Fibroblast of skin of scalp (primary cell): ENCODE data around the gene ADAMTS7.
A peak's percentile ranks its signal among the peaks of the same experiment; 100 is the strongest.
"Not testable (repeated sequence)": the region's sequence is repeated elsewhere in the genome, so short reads cannot be mapped to it uniquely, and the experiment has no call there.

ENCODE experiments used
- DNase-seq: peaks from one replicate; pipeline ENCODE4 v3.0.0-alpha.2; 2013

Gene ADAMTS7

GRCh38 chr15:78752492-78753358 lies 58.5 kb downstream of the ADAMTS7 start:
- DNase-seq = no peak

DNA sequence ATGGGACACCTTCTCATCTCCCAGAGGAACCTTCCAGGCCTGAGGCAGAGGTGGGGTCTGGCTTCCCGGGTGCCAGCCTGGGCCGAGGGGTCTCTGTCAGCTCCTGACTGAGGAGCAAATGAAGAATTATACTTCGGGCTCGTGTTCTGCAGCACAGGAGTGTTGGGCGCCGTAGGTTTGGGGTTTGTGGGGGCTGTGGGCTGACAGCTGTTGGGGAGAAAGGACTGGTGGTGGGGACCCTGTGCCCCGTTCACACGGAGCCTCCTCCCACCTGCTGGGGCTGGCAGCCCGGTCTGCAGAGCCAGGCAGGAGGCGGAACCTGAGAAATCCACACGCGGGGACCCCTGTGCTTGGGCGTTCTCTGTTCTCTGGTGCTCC lies 59.7 kb downstream of the ADAMTS7 start:
- DNase-seq = no peak

DNA sequence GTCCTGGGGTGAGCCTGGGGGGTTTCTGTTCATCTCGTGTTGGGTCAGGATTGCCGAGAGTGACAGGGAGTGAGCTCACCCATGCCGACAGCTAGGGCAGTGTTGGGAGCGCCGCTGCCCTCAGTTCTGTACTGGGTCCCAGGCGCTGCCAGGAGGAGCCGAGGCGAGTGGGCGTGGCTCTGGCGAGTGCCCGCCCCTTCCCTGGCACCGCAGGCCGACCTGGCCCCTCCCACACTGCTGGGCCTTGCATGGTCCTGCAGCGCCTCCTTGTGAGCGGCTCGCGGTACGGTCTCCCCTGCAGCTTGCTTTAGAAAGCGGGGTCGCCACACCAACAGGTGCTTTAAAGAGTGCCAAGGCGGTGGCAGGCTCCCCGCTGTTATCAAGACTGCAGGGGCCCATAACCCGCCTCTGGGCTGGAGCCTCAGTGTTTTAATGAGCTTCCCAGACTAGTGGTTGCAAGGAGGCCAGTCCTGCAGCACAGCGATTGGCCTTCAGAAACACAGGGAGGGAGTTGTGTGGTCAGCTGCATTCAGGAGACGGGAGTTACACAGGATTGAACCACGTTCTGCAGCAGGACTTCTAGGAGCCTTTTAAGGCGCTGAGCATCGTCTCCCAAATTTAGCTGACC lies 60.2 kb downstream of the ADAMTS7 start:
- peak; percentile 88 for DNase-seq

GRCh38 chr15:78750566-78750965 lies 60.7 kb downstream of the ADAMTS7 start:
- DNase-seq = no peak

DNA sequence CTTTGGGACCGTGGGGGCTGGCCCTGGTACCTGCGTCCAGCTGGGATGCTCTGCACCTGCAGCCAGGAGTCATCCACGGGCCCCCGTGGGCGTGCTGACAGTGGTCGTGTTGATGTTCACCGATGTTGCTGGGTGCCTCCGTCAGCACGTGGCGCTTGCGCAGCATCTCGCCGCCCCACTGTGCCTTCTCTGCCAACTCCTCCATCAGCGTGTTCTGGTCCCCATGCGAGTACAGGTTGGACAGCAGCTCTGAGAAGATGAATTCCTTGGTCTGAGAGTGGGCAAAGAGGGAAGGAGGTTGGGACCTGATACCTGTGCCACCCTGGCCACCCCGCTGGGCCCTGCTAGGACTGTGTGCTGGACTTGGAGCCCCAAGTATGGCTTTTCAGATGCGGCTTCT lies 61.4 kb downstream of the ADAMTS7 start:
- no peak for DNase-seq

- not testable (repeated sequence) for DNase-seq
Measured at GRCh38 chr15:78747877-78748276, 63.4 kb downstream of the ADAMTS7 start.

- DNase-seq = not testable (repeated sequence)
Measured at GRCh38 chr15:78741674-78742073, 69.6 kb downstream of the ADAMTS7 start.

GRCh38 chr15:78740904-78741274 lies 70.4 kb downstream of the ADAMTS7 start:
- no peak for DNase-seq

DNA sequence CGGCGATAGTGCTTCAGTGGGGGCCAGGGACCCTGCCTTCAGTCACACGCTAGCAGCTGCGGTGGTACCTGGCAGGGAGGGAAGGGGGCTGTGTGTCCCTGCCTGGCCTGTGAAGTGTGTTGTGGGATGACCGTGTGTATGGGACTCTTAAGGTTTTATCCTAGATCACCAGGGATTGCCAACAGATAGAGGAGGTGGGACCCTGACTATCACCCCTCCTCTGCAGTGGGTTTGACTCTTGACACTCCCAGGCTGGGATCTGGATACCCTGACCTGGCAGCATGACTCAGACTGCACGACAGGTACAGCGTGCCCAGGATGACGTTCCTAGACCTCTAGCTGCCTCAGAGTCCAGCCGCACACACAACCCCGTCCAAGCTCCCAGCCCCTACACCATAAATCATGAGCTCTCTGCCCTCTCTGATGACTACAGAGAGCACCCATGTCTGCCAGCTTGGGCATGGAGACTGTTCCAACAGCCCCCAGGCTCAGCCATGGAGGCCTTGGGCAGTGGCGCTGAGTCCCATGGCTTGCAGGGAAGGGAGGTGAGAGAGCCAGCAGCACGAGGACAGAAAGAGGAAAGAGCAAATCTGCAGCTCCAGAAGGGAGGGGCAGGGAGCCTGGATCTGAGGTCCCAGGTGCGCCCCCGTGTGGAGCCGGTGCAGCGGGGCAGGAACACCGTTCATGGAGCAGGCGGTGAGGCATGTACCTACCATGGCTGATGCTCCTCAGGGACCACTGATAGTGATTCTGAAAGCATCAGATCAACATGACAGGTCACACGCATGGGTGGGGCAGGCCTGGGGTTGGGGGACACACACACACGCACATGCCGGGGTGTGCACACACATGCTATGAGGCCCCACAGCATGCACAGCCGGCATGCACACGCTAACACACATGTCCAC lies 71.0 kb downstream of the ADAMTS7 start:
- DNase-seq = peak; percentile 49

DNA sequence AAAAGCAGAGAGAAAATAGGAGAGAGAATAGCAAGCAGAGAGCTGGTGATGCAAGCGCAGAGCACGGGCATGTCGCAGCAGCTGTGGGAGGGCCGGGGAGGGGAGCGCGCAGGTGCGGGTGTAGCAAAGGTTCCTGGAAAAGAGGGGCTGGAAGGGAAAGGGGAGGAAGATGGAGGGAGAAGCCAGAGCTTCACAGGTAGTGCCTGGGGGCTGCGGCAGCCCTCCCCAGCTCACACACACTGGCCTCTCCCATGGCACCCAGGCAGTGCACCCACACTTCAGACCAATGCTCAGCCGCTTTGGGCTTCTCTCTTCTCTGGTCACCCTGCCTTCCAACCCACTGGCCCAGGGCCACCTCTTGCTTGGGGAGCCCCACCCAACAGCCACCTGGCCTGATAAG lies 72.1 kb downstream of the ADAMTS7 start:
- DNase-seq = no peak

DNA sequence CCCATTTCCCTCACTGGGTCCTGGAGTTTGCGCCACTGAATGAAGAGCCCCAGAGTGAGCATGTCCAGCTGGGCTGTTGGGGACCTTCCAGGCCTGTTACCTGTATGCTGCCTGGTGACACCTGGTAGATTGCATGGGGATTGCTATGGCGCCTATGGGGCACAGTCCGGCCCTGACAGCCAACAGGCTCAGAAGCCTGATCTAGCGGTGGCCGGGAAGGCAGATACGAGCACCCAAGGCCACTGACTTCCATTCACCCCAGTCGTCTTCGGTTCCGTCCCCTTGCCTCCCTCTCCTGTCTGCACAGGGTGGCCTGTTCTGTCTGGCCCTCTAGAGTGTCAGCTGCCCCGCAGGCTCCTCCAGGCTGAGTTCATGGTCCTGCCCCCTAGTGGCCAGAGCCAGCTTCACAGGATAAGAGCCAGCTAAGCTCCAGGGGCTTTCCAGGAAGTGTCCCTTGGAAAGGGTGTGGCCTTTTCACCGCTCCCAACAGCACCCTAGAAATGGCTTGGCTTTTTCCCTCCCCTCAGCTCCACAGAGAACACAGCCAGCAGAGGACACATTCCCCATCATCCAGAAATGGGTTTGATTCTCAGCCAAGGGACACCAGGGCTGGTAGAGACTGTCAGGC lies 73.2 kb downstream of the ADAMTS7 start:
- peak; percentile 31 for DNase-seq

DNA sequence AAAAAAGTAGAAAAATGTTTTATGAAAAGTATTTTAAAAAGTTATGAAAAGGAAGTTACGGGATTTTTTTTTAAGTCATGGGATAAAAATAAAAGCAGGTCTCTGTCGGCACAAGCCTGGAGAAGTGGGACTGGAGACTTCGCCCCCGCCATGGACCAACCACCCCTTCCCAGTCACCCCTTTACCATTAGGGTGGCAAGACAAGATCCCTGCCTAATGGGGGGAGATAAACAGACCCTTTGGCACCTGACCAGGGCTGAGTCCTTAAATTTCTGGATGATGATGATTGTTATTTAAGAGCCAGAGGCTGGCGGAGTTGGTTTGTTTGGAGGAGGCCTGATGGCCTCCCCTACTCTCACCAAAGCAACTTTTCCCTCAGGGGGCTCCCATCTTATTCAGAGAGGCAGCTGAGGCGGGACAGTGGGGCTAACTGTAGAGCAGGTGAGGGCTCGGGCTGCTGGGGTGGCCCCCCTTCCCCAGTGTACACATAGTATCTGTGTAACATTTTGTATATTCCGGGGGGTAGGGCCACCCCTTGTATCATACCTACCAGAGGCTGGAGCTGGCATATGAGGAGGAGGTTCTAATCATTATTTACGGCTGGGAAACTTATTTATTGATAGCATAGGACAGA lies 74.0 kb downstream of the ADAMTS7 start:
- DNase-seq = no peak

DNA sequence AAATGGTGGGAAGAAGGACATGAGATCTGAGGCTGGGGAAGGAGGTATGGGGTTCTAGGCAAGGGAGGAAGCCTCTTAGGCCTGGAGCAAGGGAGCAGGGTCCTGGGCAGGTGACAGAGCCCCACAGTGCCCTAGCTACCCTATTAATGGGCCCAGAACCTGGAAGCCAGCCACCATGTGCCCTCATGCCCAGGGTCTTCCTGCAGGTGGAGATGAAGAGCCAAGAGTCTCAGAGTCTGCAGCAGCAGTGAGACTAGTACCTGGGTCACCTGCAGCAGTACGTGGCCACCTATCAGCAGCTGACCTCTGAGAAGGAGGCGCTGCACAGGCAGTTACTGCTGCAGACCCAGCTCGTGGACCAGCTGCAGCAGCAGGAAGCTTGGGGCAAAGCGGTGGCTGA lies 75.0 kb downstream of the ADAMTS7 start:
- not testable (repeated sequence) for DNase-seq

- DNase-seq = no peak
Measured at GRCh38 chr15:78734451-78735064, 76.7 kb downstream of the ADAMTS7 start.

DNA sequence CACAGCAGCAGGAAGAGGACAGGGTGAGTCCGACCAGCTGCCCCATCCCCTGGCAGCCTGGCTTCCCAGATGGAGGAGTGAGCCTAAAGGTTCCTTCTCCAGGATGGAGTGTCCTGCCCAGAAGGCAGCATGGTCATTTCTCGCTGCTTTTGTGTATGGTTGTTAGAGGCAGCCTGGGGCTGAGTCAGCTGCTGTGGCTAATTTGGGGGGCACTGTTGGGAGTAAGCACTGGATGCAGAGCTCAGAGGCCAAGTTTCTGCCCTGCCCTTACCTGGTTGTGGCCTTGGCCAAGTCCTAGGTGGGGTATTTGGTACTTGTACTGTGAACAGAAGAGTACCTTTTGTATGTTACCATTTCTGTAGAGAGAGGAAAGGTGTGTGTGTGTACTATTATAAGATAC lies 78.6 kb downstream of the ADAMTS7 start:
- DNase-seq = no peak

- DNase-seq = no peak
Measured at GRCh38 chr15:78730955-78731354, 80.3 kb downstream of the ADAMTS7 start.

DNA sequence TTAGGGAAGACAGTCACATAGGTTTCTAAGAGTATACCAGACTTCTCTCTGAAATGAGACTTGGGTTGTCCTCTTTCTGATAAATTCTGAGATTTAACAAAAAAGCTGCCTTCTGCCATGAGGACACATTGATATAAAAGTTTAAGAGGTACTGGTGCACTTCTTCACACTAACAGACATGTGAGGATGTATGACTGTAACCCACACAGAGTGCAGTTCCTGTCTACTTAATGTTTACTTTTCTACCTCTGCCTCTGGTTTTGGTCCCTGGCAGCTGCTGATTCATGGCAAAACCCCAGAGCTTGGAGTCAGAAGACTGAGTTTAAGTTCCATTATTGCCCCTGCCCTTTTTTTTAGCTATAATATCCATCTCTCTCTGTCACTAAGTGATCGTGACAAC lies 82.8 kb downstream of the ADAMTS7 start:
- not testable (repeated sequence) for DNase-seq

- peak; percentile 74 for DNase-seq
Measured at GRCh38 chr15:78727561-78727960, 83.7 kb downstream of the ADAMTS7 start.

DNA sequence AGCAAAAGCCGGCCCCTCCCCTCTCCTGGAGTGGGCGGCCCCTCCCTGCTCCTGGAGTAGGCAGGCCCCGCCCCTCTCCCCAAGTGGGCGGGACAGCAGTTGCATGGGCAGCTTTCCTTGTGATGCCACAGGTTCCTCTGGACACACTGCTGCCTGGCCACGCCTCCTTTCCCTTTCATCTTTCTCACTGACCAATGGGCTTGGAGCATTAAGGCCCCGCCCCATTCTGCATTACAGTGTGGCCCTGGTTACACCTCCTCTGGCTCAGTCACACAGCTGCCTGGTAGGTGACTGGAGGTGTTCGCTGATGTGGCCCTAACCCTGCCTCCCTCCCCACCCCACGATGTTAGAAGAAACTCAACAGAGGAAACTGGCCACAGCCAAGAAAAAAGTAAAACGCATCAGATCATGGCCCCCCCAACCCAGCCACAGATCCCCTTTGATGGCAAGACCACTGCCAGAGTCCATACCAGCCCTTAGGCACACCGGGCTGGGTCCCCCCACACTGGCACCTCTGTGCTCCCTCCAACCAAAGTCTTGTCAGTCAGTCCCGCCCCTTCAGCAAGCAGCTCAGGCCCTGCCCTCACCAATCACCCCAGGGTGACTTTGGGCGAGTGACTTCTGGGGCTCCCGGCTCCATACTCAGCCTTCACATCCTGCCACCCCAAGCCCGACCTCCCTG lies 84.3 kb downstream of the ADAMTS7 start:
- no peak for DNase-seq

DNA sequence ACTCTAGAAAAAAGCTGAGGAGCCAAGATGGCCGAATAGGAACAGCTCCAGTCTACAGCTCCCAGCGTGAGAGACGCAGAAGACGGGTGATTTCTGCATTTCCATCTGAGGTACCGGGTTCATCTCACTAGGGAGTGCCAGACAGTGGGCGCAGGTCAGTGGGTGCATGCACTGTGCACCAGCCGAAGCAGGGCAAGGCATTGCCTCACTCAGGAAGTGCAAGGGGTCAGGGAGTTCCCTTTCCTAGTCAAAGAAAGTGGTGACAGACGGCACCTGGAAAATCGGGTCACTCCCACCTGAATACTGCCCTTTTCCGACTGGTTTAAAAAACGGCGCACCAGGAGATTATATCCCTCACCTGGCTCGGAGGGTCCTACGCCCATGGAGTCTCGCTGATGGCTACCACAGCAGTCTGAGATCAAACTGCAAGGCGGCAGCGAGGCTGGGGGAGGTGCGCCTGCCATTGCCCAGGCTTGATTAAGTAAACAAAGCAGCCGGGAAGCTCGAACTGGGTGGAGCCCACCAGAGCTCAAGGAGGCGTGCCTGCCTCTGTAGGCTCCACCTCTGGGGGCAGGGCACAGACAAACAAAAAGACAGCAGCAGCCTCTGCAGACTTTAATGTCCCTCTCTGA lies 91.3 kb downstream of the ADAMTS7 start:
- DNase-seq = not testable (repeated sequence)

DNA sequence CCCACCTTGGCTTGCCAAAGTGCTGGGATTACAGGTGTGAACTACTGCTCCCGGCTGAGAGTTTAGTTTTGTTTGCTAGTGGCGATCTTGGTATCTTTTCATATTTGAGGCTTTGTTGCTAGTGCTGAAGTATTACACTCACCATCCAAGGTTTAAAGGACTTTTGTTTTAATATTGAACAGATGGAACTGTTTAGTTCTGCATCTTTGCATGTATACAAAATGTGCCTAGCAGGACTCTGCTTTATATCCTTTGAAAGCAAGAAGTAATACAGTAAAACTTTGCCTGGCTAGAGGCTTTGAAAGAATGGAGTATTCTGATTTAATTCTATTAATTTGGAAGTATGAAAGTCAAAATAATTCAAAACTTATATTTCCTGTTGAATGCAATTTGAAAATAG lies 92.4 kb downstream of the ADAMTS7 start:
- no peak for DNase-seq
